T-helper 1 cell treated with Interleukin-12 subunit alpha and Interleukin-12 subunit beta and Interleukin-4 antibody, amounts not matched to agents 30 ng/mL and 1 ng/mL, for 36 hours (primary cell): Measurements from ENCODE around the gene QSOX1. TPM values are rescaled to one million over a fixed set of nuclear protein-coding genes. Genes with fewer than 3 reads are reported as not detected.

Source experiments
- intact Hi-C: fragments of 100-400 bp; cut with micrococcal nuclease; formaldehyde crosslinking; loops from one replicate; pipeline ENCODE4 v1.15.1; 2024
- total RNA-seq: library from RNA; stranded (reverse); gene quantifications from 2 replicates; pipeline ENCODE4 v1.2.3, GENCODE V29; 2022

Gene QSOX1
- total RNA-seq, 1 donor from 2014 or later: 40.5 TPM

DNA sequence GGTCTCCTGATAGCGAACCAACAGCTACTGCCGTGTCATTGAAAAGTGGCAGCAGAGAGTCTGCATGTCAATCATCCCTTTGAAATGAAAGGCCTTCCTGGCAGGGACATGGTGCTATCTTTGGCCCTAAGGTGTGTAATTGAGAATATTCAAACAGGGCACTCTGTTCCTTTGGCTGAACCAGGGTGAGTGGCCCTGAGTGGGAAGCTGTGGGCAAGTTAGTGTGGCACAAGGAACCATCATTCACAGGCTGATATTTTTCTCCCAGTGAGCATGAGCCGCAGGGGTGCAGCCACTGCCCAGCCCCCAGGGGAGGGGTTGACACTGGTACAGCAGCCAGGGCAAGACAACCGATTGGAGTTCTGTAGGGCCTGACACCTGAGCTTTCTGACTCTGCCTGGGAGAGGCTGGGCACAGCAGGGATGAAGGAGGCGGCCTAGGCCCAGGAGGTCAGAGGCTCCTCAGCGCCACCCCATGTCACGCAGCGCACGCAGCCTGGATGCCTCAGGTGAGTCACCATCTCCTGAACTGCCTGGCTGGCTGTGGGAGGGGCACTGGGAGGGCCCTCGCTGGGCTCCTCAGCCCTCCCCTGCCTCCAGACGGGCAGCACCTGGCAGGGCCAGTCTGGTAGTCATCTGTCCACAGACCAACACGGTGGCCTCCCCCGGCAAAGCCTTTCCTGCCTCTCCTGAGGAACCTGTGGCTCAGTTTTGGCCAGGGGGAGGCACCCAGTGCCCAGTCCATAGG is 13.2 kb downstream of the QSOX1 start:
- intact Hi-C loops: loop anchor here (2.0 kb wide), 1 partner anchor 301 kb away; no protein-coding TSS in a partner anchor

DNA sequence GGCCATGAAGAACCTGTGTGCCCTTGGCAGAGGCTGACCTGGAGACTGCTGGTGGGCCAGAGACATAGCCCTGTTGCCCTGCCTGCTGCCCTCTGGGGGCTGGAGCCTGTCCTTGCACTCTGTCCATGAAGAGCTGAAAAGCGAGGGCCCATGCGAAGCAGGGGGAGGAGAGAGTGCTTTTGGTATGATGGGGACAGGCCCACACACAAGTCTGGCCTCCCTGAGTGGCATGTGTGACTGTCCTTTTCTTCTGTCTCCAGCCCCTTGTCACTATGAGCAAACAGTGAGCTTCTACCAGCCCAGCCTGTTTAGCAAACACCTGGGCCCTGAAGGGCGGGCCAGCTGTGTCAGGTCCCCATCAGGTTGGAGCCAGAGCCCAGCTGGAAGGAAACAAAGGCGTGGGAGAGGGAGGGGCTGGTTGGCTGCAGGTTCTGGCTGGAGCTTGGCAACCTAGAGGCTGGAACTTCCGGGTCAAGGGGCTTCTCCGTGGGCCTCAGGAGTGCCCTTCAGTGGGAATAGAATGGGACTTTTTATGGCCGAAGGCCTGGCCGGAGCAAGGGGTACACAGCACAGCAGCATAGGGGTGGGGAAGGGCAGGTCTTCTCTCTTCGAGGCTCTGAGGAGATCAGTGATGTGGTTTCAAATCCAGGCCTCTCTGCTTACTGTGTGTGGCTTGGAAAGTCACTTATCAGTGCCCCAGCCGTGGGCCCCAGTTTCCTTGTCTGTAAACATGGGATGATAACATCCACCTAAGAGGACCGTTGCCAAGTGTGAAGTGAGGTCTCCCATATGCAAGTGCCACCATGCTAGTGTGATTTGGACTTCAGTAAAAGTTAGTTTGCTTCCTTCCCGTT is 14.3 kb downstream of the QSOX1 start:
- intact Hi-C loops: loop anchor here (2.0 kb wide), 1 partner anchor 302 kb away; no protein-coding TSS in a partner anchor

DNA sequence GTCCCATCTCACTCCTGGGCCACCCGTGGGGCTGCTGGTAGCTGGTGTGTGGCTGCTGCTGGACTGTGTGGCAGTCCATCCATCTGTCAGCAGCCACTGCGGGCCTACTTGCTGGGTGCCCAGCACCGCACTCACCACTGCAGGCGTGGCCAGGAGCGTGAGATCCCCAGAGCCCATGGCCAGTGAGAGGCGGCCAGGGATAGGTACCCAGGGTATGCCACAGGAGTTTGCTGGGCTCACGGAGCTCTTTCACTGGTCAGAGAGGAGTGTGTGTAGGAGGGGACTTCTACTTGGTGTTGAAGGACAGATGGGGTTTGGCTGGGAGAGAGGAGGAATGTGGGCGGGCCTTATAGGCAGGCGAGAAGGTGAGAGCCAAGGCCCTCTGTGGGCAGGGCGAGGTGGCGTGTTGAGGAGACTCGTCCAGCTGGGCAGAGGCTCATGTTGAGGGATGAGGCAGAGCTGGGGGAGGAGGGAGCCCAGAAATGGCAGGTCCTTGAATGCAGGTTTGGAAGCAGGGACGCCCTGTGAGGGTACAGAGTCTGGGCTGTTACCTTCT is 15.0 kb downstream of the QSOX1 start:
- intact Hi-C loops: loop anchor here (2.0 kb wide), 1 partner anchor 303 kb away; no protein-coding TSS in a partner anchor

DNA sequence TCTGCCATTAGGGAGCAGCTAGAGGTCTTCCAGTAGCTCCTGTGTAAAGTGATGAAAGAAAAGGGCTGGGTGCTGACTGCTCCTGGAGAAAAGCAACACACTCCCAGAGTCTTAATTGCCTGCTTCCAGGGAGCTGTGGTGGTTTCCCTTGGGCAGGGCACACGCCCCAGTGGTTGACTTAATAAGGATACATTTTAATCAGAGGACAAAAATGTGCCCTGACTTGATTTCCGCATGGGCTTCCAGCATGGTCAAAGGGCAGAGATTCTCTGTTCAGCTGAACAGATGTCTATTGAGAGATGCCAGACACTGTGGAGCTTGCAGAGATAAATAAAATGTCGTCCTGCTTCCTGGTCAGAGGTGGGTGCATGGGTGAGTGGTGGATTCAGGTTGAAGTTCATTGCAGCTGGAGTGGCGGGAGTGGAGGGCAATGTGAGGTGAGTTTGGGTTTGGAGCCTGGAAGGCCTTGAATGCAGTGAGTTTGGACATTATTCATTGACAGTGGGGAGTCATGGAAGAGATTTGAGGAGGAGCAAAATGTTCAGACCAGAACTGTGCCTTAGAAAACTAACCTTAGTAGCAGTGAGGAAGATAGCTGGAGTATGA is 16.0 kb downstream of the QSOX1 start:
- intact Hi-C loops: no loop called here

DNA sequence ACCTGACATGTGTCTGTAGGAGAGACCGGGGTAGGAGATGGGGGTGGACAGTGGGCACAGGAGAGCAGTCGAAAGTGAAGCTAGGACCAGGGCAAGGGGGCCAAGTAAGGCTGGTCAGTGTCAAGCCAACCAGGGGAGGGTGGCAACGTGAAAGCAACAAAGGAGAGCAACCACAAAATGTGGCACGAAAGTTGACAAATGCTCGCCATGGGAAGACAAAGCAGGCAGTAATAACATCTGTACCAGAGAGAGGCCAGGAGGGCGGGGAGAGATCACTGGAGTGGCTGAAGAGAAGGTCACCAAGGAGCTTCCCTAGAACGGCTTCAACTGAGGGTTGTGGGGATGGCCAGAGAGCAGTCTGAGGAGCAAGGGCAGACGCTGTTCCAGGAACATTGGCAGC is 17.0 kb downstream of the QSOX1 start:
- intact Hi-C loops: no loop called here

DNA sequence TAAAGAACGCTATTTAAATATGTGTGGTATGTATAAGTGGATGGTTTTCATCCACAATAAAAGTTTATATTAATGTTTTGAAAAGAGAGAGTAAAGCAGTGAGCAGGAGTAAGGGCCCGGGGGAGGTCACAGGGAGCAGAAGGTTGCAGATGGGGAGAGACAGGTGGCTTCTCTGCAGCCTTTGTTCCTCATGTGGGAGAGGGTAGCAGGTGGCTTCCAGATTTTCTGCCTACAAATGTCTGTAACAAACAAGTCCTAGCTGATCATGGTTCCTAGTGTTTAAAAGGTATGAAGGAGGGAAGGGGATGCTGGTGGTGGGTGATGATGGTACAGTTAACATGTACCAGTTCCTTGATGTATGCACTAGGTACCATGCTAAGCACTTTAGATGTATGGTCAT is 18.8 kb downstream of the QSOX1 start:
- intact Hi-C loops: no loop called here

DNA sequence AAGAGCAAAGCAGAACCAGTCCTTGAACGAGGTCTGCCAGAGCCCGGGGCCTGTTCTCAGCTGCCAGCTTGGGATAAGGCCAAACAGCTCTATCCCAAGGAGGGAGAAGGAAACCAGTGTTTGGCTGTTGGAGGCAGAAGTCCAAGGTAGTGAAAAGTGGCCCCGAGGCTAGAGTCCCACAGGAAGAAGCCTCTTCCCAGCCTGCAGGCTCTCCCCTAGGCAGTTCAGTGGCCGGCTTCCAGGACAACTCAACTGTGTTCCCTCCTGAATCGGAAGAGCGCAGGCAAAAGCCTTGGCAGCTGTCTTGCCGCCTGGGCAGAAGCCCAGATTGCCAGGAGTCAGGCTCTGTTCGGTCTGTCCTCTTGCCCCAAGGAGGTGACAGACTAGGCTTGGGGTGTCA is 19.3 kb downstream of the QSOX1 start:
- intact Hi-C loops: no loop called here

DNA sequence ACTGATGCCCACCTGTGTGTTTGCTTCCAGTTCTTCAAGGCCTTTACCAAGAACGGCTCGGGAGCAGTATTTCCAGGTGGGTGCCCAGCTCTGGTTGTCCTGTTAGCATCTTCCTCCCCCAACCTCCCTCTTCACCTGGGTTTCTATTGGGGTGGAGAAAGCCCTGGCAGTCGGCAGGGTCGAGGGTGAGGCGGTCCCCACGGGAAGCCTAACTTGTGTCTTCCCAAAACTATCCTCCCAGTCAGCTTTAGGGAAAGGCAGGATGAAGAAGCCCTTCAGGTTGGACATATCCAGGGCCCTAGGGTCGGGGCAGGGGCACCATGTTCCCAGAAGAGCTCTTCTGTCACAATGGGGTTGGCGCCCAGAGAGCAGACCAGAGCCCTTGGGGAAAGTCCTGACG is 20.6 kb downstream of the QSOX1 start:
- intact Hi-C loops: loop anchor here (5.0 kb wide), 2 partner anchors 78 to 242 kb away; no protein-coding TSS in a partner anchor

DNA sequence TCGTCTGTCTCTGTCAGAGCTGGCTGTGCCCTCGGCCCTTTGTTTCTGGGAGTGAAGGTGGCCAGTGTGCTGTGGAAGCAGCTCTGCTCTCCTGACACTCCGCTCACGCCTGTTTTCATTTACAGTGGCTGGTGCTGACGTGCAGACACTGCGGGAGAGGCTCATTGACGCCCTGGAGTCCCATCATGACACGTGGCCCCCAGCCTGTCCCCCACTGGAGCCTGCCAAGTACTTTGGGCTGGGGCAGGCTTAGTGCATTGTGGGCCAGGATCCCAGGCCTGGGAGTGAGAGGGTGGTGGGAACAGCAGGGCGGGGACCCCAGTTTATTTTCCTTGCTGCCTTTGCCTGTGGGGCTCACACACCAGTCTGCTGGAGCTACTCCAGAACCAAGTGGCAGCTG is 21.1 kb downstream of the QSOX1 start:
- intact Hi-C loops: loop anchor here (5.0 kb wide), 2 partner anchors 79 to 241 kb away; no protein-coding TSS in a partner anchor

DNA sequence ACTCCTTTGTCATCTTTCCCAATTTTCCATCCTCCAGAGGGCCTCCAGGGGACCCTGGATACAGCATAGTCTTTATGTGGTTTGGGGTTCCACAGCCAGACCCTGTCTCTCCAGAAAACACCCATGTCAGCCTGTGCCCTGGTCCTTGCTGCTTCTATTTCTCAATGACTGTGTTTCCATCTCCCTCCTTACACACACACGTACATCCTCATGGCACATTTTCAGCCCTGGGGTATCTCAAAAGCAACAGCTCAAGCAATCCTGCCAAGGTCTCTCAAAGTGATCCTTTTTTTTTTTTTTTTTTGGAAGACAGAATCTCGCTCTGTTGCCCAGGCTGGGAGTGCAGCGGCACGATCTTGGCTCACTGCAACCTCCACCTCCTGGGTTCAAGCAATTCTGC is 22.3 kb downstream of the QSOX1 start:
- intact Hi-C loops: loop anchor here (5.0 kb wide), 2 partner anchors 80 to 240 kb away; no protein-coding TSS in a partner anchor

DNA sequence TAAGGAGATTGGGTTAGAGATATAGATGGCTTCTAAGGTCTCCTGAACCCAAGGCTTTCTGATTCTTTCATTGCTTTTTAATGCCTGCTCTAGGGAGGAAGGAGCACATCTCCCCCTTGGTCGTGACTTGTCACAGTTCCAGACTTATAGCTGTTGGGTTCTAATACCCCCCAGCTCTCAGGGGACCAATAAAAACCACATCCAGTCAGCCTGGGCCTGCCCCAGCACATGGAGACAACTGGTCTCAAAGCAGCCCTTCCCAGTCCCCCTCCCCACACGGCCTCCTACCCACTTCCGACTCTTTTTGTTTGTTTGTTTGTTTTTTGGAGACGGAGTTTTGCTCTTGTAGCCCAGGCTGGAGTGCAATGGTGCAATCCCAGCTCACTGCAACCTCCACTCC is 23.3 kb downstream of the QSOX1 start:
- intact Hi-C loops: loop anchor here (2.0 to 5.0 kb wide), 4 partner anchors 81 to 363 kb away; partner anchors contain the start of gene CEP350

DNA sequence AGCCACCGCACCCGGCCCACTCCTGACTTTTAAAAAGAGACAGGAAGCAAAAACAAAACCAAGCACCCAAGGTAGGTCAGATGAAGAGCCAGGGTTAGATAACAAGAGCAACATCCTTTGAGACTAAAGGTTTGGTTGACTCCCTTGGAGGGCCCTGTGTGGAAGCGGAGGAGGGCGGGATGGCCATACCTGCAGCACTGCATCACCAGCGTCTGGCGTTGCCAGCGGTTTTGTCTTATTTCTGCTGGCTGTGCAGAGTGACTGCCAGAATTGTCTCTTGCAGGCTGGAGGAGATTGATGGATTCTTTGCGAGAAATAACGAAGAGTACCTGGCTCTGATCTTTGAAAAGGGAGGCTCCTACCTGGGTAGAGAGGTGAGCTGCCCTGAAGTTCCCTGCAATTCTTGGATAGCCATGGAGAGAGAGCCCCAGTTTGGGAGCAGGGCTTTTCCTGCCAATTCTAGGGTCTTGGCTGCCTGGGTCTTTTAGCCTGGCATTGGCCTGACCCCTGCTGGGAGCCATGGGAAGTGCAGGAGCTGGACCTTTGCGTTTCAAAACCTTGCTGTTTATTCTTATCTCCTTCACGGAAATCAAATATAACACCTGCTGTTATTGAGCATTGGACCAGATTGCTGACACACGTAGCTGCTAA is 24.0 kb downstream of the QSOX1 start:
- intact Hi-C loops: loop anchor here (1.0 to 5.0 kb wide), 8 partner anchors 22 to 472 kb away; partner anchors contain the start of gene CEP350

DNA sequence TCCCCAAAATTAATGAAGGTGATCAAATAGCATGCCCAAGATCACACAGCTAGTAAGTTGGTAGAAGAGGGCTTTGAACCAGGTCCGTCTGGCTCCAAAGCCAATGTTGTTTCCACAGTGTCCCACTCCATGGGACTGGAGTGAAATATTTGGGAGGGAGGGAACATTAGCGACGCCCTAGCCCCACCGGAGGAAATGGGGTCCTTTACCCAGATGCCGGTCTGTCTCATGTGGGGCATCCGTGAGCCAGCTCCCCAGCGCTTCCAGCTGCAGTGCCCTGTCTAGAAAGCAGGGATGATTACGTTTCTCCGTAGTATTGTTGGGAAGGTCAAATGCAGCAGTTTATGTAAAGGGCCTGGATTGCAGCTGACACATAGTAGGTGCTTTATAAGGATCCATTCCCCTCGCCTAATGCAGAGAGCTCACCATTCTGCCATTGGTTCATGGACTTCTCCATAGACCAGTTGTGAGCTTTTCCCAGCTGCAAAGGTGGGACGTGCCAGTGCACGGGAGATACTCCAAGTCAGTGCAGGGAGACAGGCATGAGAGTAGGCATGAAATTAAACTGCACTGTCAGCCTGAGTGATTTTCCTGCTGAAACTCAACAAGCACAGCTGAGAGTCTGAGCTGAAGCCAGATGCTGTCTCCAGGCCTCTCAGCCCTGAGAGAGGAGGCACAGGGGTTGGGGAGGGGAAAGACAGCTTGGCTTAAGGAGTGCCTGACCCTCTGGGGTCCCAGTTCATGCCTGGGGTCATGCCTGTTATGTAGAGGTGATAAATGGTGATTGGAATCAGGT is 24.7 kb downstream of the QSOX1 start:
- intact Hi-C loops: loop anchor here (1.0 to 5.0 kb wide), 8 partner anchors 23 to 473 kb away; partner anchors contain the start of gene CEP350

DNA sequence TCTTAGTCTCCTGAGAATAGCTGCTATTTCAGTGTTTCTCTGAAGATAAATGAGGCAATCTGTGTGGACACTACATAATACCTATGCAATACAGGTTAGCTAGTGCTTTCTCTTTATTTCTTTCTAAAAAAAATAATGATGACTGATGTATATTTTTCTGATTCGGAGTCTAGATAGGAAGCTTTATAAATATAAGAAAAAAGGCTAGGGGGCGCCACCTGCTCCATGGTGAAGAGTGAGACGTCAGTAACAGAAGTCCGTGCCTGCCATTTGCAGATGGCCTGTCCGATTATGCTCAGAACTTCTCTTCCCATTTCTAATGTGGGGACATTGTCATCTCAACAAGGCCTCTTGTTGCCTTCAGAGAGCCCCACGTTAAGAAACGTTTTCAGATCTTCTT is 26.4 kb downstream of the QSOX1 start:
- intact Hi-C loops: no loop called here

DNA sequence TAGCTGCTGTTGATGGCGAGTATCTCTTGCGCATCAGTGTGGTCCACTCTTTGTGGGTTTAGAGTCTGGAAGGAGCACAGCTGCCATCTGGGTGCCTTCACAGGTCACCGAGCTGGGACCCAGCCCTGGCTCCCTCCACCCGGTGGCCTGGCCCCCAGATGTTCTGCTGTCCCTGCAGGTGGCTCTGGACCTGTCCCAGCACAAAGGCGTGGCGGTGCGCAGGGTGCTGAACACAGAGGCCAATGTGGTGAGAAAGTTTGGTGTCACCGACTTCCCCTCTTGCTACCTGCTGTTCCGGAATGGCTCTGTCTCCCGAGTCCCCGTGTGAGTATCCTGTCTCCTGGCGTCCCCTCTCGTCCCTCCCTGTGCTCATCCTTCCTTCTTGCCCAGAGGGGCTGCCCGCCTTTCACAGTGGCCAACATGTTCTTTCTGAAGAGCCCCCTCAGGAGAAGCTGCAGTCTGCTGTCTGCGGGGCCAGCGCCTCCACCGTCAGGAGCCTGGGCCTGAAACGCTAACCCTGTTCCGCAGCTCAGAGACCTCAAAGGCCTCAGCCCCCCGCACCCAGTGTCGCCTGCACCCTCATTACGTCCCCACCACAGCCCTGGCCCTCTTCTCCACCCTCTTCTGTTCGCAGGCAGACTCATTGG is 27.4 kb downstream of the QSOX1 start:
- intact Hi-C loops: no loop called here

DNA sequence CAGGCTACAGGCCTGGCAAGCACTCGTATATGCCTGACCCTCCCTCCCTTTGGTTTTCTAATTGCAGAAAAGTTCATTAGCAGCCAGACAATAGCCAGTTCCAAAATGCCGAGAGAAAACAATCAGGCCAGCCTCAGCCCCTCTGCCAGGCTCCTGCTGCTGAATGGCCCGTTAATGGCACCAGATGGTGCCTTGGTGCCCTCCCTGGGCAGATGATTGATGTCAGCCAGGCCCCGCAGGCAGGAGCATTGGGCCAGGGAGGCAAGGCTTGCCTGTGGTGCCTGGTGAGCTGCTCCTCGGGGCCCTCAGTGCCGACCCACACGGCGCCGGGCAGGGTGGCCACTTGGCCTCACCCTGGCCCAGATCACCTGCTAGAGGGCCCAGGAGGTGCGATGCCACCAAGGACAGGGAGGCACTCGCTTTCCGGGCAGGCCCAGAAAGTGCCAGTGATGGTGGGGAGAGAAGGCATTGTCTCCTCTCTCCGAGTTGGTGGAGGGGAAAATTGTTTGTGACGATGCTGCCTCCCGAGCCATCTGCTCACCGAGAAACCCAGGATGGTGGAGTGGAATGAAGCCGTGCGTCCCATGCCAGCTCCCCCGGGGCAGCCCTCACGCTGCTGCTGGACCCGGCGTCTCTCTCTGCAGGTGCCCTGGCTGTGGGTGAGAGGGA is 28.1 kb downstream of the QSOX1 start:
- intact Hi-C loops: no loop called here

DNA sequence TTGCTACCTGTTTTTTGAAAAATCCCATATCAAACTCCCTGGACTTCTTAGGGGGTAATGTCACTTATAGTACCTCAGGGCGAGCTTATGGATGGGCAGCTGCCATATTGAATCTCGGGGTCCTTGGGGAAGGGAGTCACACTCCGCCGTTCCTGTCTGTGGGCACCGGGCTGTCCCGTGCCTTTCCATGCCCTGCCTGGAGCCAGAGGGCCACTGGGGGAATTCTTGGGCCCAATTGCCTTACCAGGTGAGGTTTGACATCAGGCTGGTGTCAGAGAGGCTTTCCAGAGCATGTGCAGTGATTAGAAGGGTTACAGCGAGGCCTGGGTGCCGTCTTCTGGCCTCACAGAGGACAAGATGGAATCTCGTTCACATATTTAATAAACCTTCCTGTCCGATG is 28.8 kb downstream of the QSOX1 start:
- intact Hi-C loops: no loop called here

DNA sequence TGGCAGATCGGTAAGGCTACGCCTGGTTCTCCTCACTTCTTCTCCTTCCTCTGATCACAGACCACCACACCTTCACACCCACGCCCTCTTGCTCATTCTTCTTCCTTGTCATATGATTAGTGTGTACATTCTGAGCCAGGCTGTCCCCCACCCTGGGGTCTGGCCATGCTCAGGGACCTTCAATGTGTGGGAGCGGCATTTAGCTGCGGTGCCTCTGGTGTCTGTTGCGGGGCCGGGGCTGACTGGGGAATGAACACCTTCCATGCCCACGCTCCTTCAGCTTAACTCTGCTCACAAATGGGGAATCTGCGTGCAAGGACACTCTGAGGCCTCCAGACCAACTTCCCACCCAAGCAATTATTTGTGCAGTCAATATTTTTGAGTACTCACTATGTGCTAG is 29.4 kb downstream of the QSOX1 start:
- intact Hi-C loops: no loop called here

DNA sequence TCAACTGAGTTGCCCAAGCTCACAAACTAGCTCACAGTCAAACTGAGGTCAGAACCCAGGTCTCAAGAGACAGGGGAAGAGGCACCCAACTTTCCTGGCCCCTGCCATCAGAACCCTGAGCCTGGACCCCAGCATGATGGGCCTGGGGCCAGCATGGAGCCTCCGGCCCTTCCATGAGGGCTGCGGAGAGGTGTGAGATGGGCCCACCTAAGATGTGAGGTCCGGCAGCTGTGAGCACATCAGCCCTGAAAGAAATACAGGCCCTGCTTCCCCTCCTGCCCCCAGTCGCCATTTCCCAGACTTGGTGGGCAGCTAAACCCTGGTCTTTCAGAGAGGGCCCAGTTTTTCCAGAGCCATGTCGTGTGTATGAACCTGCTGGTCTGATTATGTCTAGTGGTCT is 30.6 kb downstream of the QSOX1 start:
- intact Hi-C loops: no loop called here
